H1 (cell line): ENCODE measurements around the gene ZFYVE21. TPM values are rescaled to one million over a fixed set of nuclear protein-coding genes. Genes with fewer than 3 reads are reported as not detected.

Source experiments
- CTCF ChIA-PET: fragments of 300-600 bp; sonication (Branson Sonifier 250); formaldehyde crosslinking; loops from one replicate; lab custom pipeline; 2021; ENCODE audit not compliant: partially characterized antibody; lab: Charles Lee
- POLR2A ChIA-PET: fragments of 300-600 bp; sonication (Branson Sonifier 250); formaldehyde crosslinking; loops from one replicate; lab custom pipeline; 2021; ENCODE audit warnings: inconsistent platforms; ENCODE audit not compliant: partially characterized antibody; lab: Charles Lee
- DNase-seq, 2 experiments: peaks; one replicate each; pipeline versions ENCODE4 v3.0.0 to v3.0.0-alpha.2; 2010 to 2022; ENCODE audit warnings: low spot score in 2 of 2, low read depth in 1 of 2, mixed read lengths in 1 of 2
- FAIRE-seq: peaks from 2 replicates; lab custom pipeline; 2011; peaks lifted over from hg19 to GRCh38; lab: Jason Lieb, UNC
- H2AFZ ChIP-seq: 2 replicates; pipeline ENCODE4 v1.8.1; 2012; ENCODE audit warnings: low read length, inconsistent platforms
- H2AK5ac ChIP-seq: 2 replicates; pipeline ENCODE4 v1.6.1; 2013; ENCODE audit warnings: low read depth, low read length
- H2BK120ac ChIP-seq: replicated peaks from 2 replicates; pipeline ENCODE3; 2013; ENCODE audit warnings: low read depth, low read length, inconsistent platforms
- H2BK12ac ChIP-seq: 2 replicates; pipeline ENCODE4 v1.6.1; 2013; ENCODE audit warnings: low read depth, low read length
- H2BK15ac ChIP-seq: 2 replicates; pipeline ENCODE4 v1.6.1; 2013; ENCODE audit warnings: low read length
- H2BK20ac ChIP-seq: 2 replicates; pipeline ENCODE4 v1.6.1; 2013; ENCODE audit warnings: low read length
- H2BK5ac ChIP-seq: 2 replicates; pipeline ENCODE4 v1.6.1; 2013; ENCODE audit warnings: low read depth, low read length
- H3K14ac ChIP-seq: 2 replicates; pipeline ENCODE4 v1.6.1; 2013; ENCODE audit warnings: inconsistent platforms; ENCODE audit not compliant: insufficient read length
- H3K18ac ChIP-seq: 2 replicates; pipeline ENCODE4 v1.6.1; 2013; ENCODE audit warnings: low read length; ENCODE audit errors: extremely low read depth
- H3K23ac ChIP-seq: 2 replicates; pipeline ENCODE4 v1.6.1; 2013; ENCODE audit warnings: inconsistent platforms; ENCODE audit not compliant: insufficient read length
- H3K23me2 ChIP-seq: 2 replicates; pipeline ENCODE4 v1.6.1; 2013; ENCODE audit warnings: low read depth, low read length
- H3K27ac ChIP-seq: 2 replicates; pipeline ENCODE4 v1.6.1; 2011; ENCODE audit warnings: low read depth, low read length, inconsistent platforms
- H3K27me3 ChIP-seq, 4 experiments: replicated peaks in 1 of 4; 1 replicate in 1 of 4; 2 replicates in 3 of 4; pipeline versions ENCODE4 v1.6.1 to v1.8.1; 2011 to 2013; ENCODE audit warnings: low read length in 3 of 4, mild to moderate bottlenecking in 3 of 4, inconsistent platforms in 2 of 4, mixed read lengths in 2 of 4, moderate library complexity in 1 of 4; ENCODE audit not compliant: control insufficient read depth in 3 of 4, insufficient read depth in 3 of 4; ENCODE audit errors: extremely low read depth in 1 of 4
- H3K36me3 ChIP-seq, 4 experiments: 2 replicates each; pipeline versions ENCODE4 v1.6.1 to v1.8.1; 2011 to 2013; ENCODE audit warnings: mild to moderate bottlenecking in 4 of 4, low read length in 3 of 4, moderate library complexity in 2 of 4, control low read depth in 1 of 4, inconsistent platforms in 1 of 4; ENCODE audit not compliant: insufficient read depth in 4 of 4, control insufficient read depth in 2 of 4
- H3K4ac ChIP-seq: replicated peaks from 2 replicates; pipeline ENCODE3; 2013; ENCODE audit warnings: low read length, low read depth, mixed read lengths, inconsistent platforms; ENCODE audit not compliant: insufficient read length
- H3K4me1 ChIP-seq, 4 experiments: replicated peaks in 1 of 4; 1 replicate in 1 of 4; 2 replicates in 3 of 4; pipeline versions ENCODE4 v1.6.1 to v1.8.1; 2011 to 2013; ENCODE audit warnings: low read length in 3 of 4, inconsistent platforms in 2 of 4, mixed read lengths in 1 of 4; ENCODE audit not compliant: insufficient read depth in 4 of 4, control insufficient read depth in 3 of 4
- H3K4me2 ChIP-seq, 2 experiments: 2 replicates each; pipeline versions ENCODE4 v1.6.1 to v1.8.1; 2011 to 2013; ENCODE audit warnings: low read depth in 2 of 2, low read length in 2 of 2, control low read depth in 1 of 2, inconsistent platforms in 1 of 2, mild to moderate bottlenecking in 1 of 2; ENCODE audit not compliant: insufficient read depth in 1 of 2
- H3K4me3 ChIP-seq, 4 experiments: fragments of 200-600, 300-600 bp in 1 of 4; sonication (generic), shearing (Covaris generic), sonication (Bioruptor Twin) in 1 of 4; 2 replicates each; pipeline versions ENCODE4 v1.5.1 to v1.8.1; 2011 to 2016; ENCODE audit warnings: low read length in 4 of 4, low read depth in 3 of 4, control low read depth in 2 of 4, inconsistent platforms in 2 of 4, mild to moderate bottlenecking in 2 of 4, mixed read lengths in 1 of 4, moderate library complexity in 1 of 4; ENCODE audit not compliant: insufficient read depth in 2 of 4; ENCODE audit errors: extremely low read depth in 1 of 4
- H3K56ac ChIP-seq: replicated peaks from 2 replicates; pipeline ENCODE3; 2013; ENCODE audit warnings: low read depth, mild to moderate bottlenecking, mixed read lengths, low read length, inconsistent platforms; ENCODE audit not compliant: insufficient read length
- H3K79me1 ChIP-seq: 2 replicates; pipeline ENCODE4 v1.6.1; 2013; ENCODE audit warnings: low read depth, low read length, control low read depth
- H3K79me2 ChIP-seq, 2 experiments: 2 replicates each; pipeline versions ENCODE4 v1.6.1 to v1.8.1; 2012 to 2013; ENCODE audit warnings: low read length in 2 of 2, mild to moderate bottlenecking in 2 of 2, inconsistent platforms in 1 of 2; ENCODE audit not compliant: insufficient read depth in 2 of 2, control insufficient read depth in 1 of 2
- H3K9ac ChIP-seq, 4 experiments: replicated peaks in 1 of 4; 1 replicate in 1 of 4; 2 replicates in 3 of 4; pipeline versions ENCODE4 v1.6.1 to v1.8.1; 2011 to 2013; ENCODE audit warnings: low read depth in 3 of 4, low read length in 3 of 4, control low read depth in 2 of 4, mild to moderate bottlenecking in 2 of 4, moderate library complexity in 2 of 4, inconsistent platforms in 1 of 4; ENCODE audit errors: extremely low read depth in 1 of 4
- H3K9me3 ChIP-seq, 2 experiments: 2 replicates each; pipeline versions ENCODE4 v1.6.1 to v1.8.1; 2012 to 2013; ENCODE audit warnings: mild to moderate bottlenecking in 2 of 2, moderate library complexity in 2 of 2, control low read depth in 1 of 2, inconsistent platforms in 1 of 2, low read depth in 1 of 2, low read length in 1 of 2, mixed read lengths in 1 of 2; ENCODE audit not compliant: insufficient read depth in 2 of 2
- H4K20me1 ChIP-seq, 2 experiments: replicated peaks in 1 of 2; 2 replicates each; pipeline versions ENCODE3 to v1.8.1; 2011 to 2013; ENCODE audit warnings: inconsistent platforms in 2 of 2, low read length in 2 of 2, mild to moderate bottlenecking in 1 of 2; ENCODE audit not compliant: insufficient read depth in 2 of 2, control insufficient read depth in 1 of 2
- H4K5ac ChIP-seq: 2 replicates; pipeline ENCODE4 v1.6.1; 2013; ENCODE audit warnings: low read length, low read depth, mixed read lengths, inconsistent platforms; ENCODE audit not compliant: insufficient read length
- H4K8ac ChIP-seq: 2 replicates; pipeline ENCODE4 v1.8.0; 2013; ENCODE audit warnings: mild to moderate bottlenecking, moderate library complexity, low read length, inconsistent platforms; ENCODE audit not compliant: insufficient read depth; ENCODE audit errors: extremely low read depth
- H4K91ac ChIP-seq: replicated peaks from 2 replicates; pipeline ENCODE3; 2013; ENCODE audit warnings: low read length, mixed read lengths, inconsistent platforms; ENCODE audit not compliant: insufficient read length
- CHD1 ChIP-seq: IDR thresholded peaks from 2 replicates; pipeline ENCODE4 v1.6.1; 2012; ENCODE audit warnings: low read depth, low read length, improper control_type of control experiment
- E2F6 ChIP-seq: IDR thresholded peaks from 2 replicates; pipeline ENCODE4 v1.6.1; 2012; ENCODE audit warnings: inconsistent platforms
- GTF2F1 ChIP-seq: IDR thresholded peaks from 2 replicates; pipeline ENCODE4 v1.6.1; 2012; ENCODE audit warnings: low read depth, low read length, improper control_type of control experiment, borderline replicate concordance
- PHF8 ChIP-seq: fragments of 200-600 bp; sonication (generic); conservative IDR thresholded peaks from 2 replicates; pipeline ENCODE4 v1.7.1; 2012; ENCODE audit warnings: low read depth, mild to moderate bottlenecking, inconsistent platforms, low read length, moderate library complexity
- RFX5 ChIP-seq: IDR thresholded peaks from 2 replicates; pipeline ENCODE4 v1.6.1; 2011; ENCODE audit warnings: low read depth, low read length, improper control_type of control experiment, borderline replicate concordance
- RNF2 ChIP-seq: fragments of 200-900, 300-1000 bp; sonication (generic); IDR thresholded peaks from 2 replicates; pipeline ENCODE4 v1.7.1; 2016; ENCODE audit warnings: borderline replicate concordance, low read depth, mild to moderate bottlenecking, antibody characterized with exemption, low read length; ENCODE audit not compliant: poor library complexity, severe bottlenecking; ENCODE audit errors: missing control alignments
- TAF1 ChIP-seq: IDR thresholded peaks from 2 replicates; pipeline ENCODE4 v1.6.1; 2011; ENCODE audit warnings: mild to moderate bottlenecking, low read depth, low read length
- TBP ChIP-seq: IDR thresholded peaks from 2 replicates; pipeline ENCODE4 v1.6.1; 2011; ENCODE audit warnings: low read depth, low read length, improper control_type of control experiment
- WGBS, 2 experiments: shearing (Covaris generic) in 1 of 2; methylation state at CpG; one replicate each; pipeline versions ENCODE4 v1.1.6 to v1.1.7; 2013 to 2015; ENCODE audit warnings: low lambda C conversion rate in 2 of 2, mixed read lengths in 2 of 2, inconsistent platforms in 1 of 2, low coverage in 1 of 2, missing lambda C conversion rate in 1 of 2; ENCODE audit not compliant: insufficient replicate concordance in 2 of 2, insufficient coverage in 1 of 2, insufficient read length in 1 of 2; ENCODE audit errors: extremely low coverage in 1 of 2, missing lambda C conversion rate in 1 of 2; 5-methylcytosine and 5-hydroxymethylcytosine counted together
- polyA plus RNA-seq, 7 experiments: library from polyadenylated mRNA; depleted of rRNA in 3 of 7; stranded (reverse) in 5 of 7; unstranded in 2 of 7; fragments of >200 nt in 5 of 7; fragments of 200-250 nt in 2 of 7; gene quantifications; 1 replicate in 5 of 7; 2 replicates in 1 of 7; 4 replicates in 1 of 7; pipeline versions ENCODE4 v1.2.1 to v1.2.3, GENCODE V29; 2011 to 2013; ENCODE audit warnings: missing spikeins in 2 of 7, mixed read lengths in 2 of 7
- total RNA-seq: library from RNA; stranded (reverse); fragmentation: NEBNext Ultra II Directional; extraction: Animal tissue kit (Norgen Biotek cat#: 25700); gene quantifications from 2 replicates; pipeline ENCODE4 v1.2.1, GENCODE V29; 2021

The ZFYVE21 gene
- total and polyA plus RNA-seq, 2 of the 8 experiments (the other 6 are each of a cell fraction or from before 2014, with no cell fraction given): 53.4 to 127 TPM

GRCh38 chr14:103699901-103700752 lies 15.5 kb upstream of the ZFYVE21 start:
- Histone ChIP-seq H2BK12ac (no peak overlapping the region), H3K23me2 (no peaks in the 10 kb centered on the region), H2BK15ac (no peak overlapping the region), H3K79me1 (peaks cover 8% of the 10 kb centered on the region; the same call in 1 of the 2 replicates), H3K27ac (no peak overlapping the region; the same call in 1 of the 2 replicates), H3K9ac (no peak overlapping the region), H2AFZ (no peak overlapping the region), H3K18ac (no peak overlapping the region), H3K36me3 (peaks cover 2 to 34% (median 12%) of the 10 kb centered on the region in 4 experiments; a peak in 6 of 8 replicates), H4K91ac (no peak overlapping the region), H3K14ac (no peak overlapping the region), H4K8ac (peak overlapping the region; percentile 21; the same call in 1 of the 2 replicates), H2BK20ac (no peak overlapping the region), H3K4me3 (no peak overlapping the region), H3K56ac (no peak overlapping the region), H2BK120ac (no peak overlapping the region), H3K4ac (no peak overlapping the region), H3K4me2 (no peak overlapping the region), H3K4me1 (peaks cover 0 to 2% (median 0%) of the 10 kb centered on the region in 4 experiments; a peak in 2 of 7 replicates), H2BK5ac (no peak overlapping the region), H3K9me3 (no peaks in the 10 kb centered on the region), H4K20me1 (peaks cover 10 to 29% of the 10 kb centered on the region in 2 experiments), H3K23ac (no peak overlapping the region), H2AK5ac (no peak overlapping the region), H3K27me3 (no peaks in the 10 kb centered on the region), H3K79me2 (no peaks in the 10 kb centered on the region), H4K5ac (no peak overlapping the region)
- WGBS, 2 experiments: 88% methylated on average over 24 of the region's 25 CpGs; no CpG with 5 or more reads in 1 of the 2 experiments
- ChIA-PET POLR2A (interaction anchor here (0.7 to 3.0 kb wide), 7 partner anchors 10 to 499 kb away, joined by 3 to 16 read pairs (median 5); partner anchors contain the start of gene CKB), CTCF (interaction anchor here (1.3 to 2.8 kb wide), 3 partner anchors 13 to 36 kb away, joined by 4 to 8 read pairs (median 5); no protein-coding TSS in a partner anchor)
- DNase-seq (no peak), FAIRE-seq (no peak)
- TF ChIP-seq GTF2F1 (no peak), RNF2 (no peak), CHD1 (no peak), E2F6 (no peak), RFX5 (no peak), TBP (no peak), TAF1 (no peak), PHF8 (no peak)
